Loucy (cell line): Measurements from ENCODE around the gene INO80C.

ENCODE experiments used
- H2AFZ ChIP-seq: fragments of 200-600 bp; sonication (generic); 2 replicates; pipeline ENCODE4 v1.6.0; 2016; ENCODE audit warnings: antibody characterized with exemption, mild to moderate bottlenecking, low read length, moderate library complexity
- H3F3A ChIP-seq: fragments of 200-600 bp; 2 replicates; pipeline ENCODE4 v1.6.0; 2016; ENCODE audit warnings: antibody characterized with exemption, low read depth, mild to moderate bottlenecking
- H3K27me3 ChIP-seq: fragments of 200-600 bp; sonication (generic); 2 replicates; pipeline ENCODE4 v1.6.1; 2014; ENCODE audit warnings: low read length, mild to moderate bottlenecking; ENCODE audit not compliant: insufficient read depth, poor library complexity, severe bottlenecking
- H3K36me3 ChIP-seq: fragments of 200-600 bp; sonication (generic); 2 replicates; pipeline ENCODE4 v1.6.1; 2016; ENCODE audit warnings: low read length; ENCODE audit not compliant: insufficient read depth
- H3K4me1 ChIP-seq: fragments of 200-600 bp; sonication (generic); 2 replicates; pipeline ENCODE4 v1.5.1; 2014; ENCODE audit warnings: low read length, mild to moderate bottlenecking; ENCODE audit not compliant: insufficient read depth, poor library complexity, severe bottlenecking
- H3K4me2 ChIP-seq: fragments of 200-600 bp; sonication (generic); 2 replicates; pipeline ENCODE4 v1.6.0; 2014; ENCODE audit warnings: antibody characterized with exemption, low read length, low read depth, mild to moderate bottlenecking; ENCODE audit not compliant: poor library complexity, severe bottlenecking
- H3K4me3 ChIP-seq: fragments of 200-600 bp; sonication (generic); 2 replicates; pipeline ENCODE4 v1.5.1; 2014; ENCODE audit warnings: low read length, mild to moderate bottlenecking, mixed read lengths; ENCODE audit not compliant: poor library complexity, severe bottlenecking
- H3K79me2 ChIP-seq: fragments of 200-600 bp; sonication (generic); 2 replicates; pipeline ENCODE4 v1.6.1; 2014; ENCODE audit warnings: low read length; ENCODE audit not compliant: insufficient read depth
- H3K9ac ChIP-seq: fragments of 200-600 bp; sonication (generic); 2 replicates; pipeline ENCODE4 v1.6.0; 2014; ENCODE audit warnings: mild to moderate bottlenecking, low read depth, low read length, moderate library complexity; ENCODE audit not compliant: poor library complexity, severe bottlenecking
- H3K9me2 ChIP-seq: fragments of 200-600 bp; sonication (generic); replicated peaks from 2 replicates; pipeline ENCODE4 v1.6.1; 2016; ENCODE audit warnings: low read depth, low read length, mixed read lengths
- H3K9me3 ChIP-seq: fragments of 200-600 bp; sonication (generic); 2 replicates; pipeline ENCODE4 v1.6.1; 2014; ENCODE audit warnings: mild to moderate bottlenecking, antibody characterized with exemption, low read length, low read depth; ENCODE audit not compliant: insufficient read depth
- H4K20me1 ChIP-seq: fragments of 200-600 bp; sonication (generic); 2 replicates; pipeline ENCODE4 v1.6.0; 2014; ENCODE audit warnings: antibody characterized with exemption, low read length, mild to moderate bottlenecking; ENCODE audit not compliant: insufficient read depth, poor library complexity, severe bottlenecking
- CTCF ChIP-seq: fragments of 200-600 bp; sonication (generic); conservative IDR thresholded peaks from 2 replicates; pipeline ENCODE4 v1.5.1; 2014; ENCODE audit warnings: mild to moderate bottlenecking, antibody characterized with exemption, low read length
- EZH2phosphoT487 ChIP-seq: fragments of 200-600 bp; IDR thresholded peaks from 2 replicates; pipeline ENCODE4 v1.6.1; 2018; ENCODE audit warnings: antibody characterized with exemption, mild to moderate bottlenecking, moderate library complexity, borderline replicate concordance

INO80C gene

GRCh38 chr18:35470435-35470834 lies 27.3 kb downstream of the INO80C start:
- Histone ChIP-seq H3K9me2 (no peaks in the 10 kb centered on the region), H3K4me2 (no peak overlapping the region), H3K9me3 (0 out of 2 replicates have a peak, but pooled peaks cover 3% of the 10 kb centered on the region), H2AFZ (no peak overlapping the region), H3K4me1 (no peaks in the 10 kb centered on the region), H3K79me2 (no peaks in the 10 kb centered on the region), H3F3A (no peaks in the 10 kb centered on the region), H3K36me3 (peaks cover 12% of the 10 kb centered on the region; the same call in 1 of the 2 replicates), H3K9ac (no peak overlapping the region), H4K20me1 (no peaks in the 10 kb centered on the region), H3K4me3 (no peak overlapping the region), H3K27me3 (no peaks in the 10 kb centered on the region)
- TF ChIP-seq CTCF (no peak), EZH2phosphoT487 (no peak)

GRCh38 chr18:35469725-35470124 lies 28.0 kb downstream of the INO80C start:
- Histone ChIP-seq H3K4me3 (no peak overlapping the region), H2AFZ (no peak overlapping the region), H3K79me2 (no peaks in the 10 kb centered on the region), H3K36me3 (peaks cover 8% of the 10 kb centered on the region; the same call in 1 of the 2 replicates), H3K27me3 (no peaks in the 10 kb centered on the region), H3K4me2 (no peak overlapping the region), H3K9me2 (no peaks in the 10 kb centered on the region), H3K9me3 (0 out of 2 replicates have a peak, but pooled peaks cover 3% of the 10 kb centered on the region), H3K9ac (no peak overlapping the region), H4K20me1 (no peaks in the 10 kb centered on the region), H3F3A (no peaks in the 10 kb centered on the region), H3K4me1 (no peaks in the 10 kb centered on the region)
- TF ChIP-seq EZH2phosphoT487 = no peak
- TF ChIP-seq CTCF = no peak

- H3K9ac ChIP-seq = no peak overlapping the region
- H3K4me3 ChIP-seq = no peak overlapping the region
- H3K27me3 ChIP-seq = no peaks in the 10 kb centered on the region
- no peaks in the 10 kb centered on the region for H3K79me2 ChIP-seq
- H2AFZ ChIP-seq = no peak overlapping the region
- H3F3A ChIP-seq = no peaks in the 10 kb centered on the region
- H3K9me3 ChIP-seq = 0 out of 2 replicates have a peak, but pooled peaks cover 3% of the 10 kb centered on the region
- H3K4me2 ChIP-seq = no peak overlapping the region
- no peaks in the 10 kb centered on the region for H3K4me1 ChIP-seq
- H4K20me1 ChIP-seq = no peaks in the 10 kb centered on the region
- H3K9me2 ChIP-seq = no peaks in the 10 kb centered on the region
- peaks cover 6% of the 10 kb centered on the region; the same call in 1 of the 2 replicates for H3K36me3 ChIP-seq
- TF ChIP-seq EZH2phosphoT487 = no peak
- TF ChIP-seq CTCF = no peak
Measured at GRCh38 chr18:35468711-35469110, 29.0 kb downstream of the INO80C start.
